Measurements from ENCODE around the gene USP22. TPM values are rescaled to one million over a fixed set of nuclear protein-coding genes. Genes with fewer than 3 reads are reported as not detected.

Gene USP22
- total and polyA plus RNA-seq, 2 donors (not counting 3 experiments of a cell fraction or from before 2014, with no cell fraction given) = 204 to 260 TPM

DNA sequence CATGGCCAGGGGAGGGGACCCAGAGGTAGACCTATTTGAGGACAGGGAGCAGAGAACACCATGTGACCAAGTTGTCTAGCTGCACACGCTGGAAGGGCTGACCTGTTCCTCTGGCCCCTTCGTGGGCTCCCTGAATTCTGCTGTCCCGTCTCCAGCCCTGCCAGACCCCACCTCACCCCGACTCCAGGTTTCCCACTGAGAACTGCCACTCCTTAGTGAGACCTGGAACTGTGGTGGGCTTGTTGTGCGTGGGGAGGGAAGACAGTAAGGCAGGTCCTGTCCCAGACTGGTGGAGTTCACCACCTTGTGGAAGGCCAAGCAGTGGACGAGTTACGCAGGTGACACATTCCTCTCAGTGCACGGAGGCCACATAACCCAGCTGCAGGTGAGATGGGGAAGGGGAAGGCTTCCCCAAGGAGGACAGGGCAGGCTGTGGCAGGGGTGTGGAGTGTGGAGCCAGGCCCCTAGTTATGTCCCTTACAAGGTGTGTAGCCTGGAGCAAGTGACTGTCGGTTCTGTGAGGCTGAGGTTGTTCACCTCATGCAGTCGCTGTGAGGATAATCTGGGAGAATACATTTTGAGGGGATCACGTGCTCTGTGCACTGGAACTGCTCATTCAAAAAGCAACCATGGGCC lies 54.7 kb downstream of the USP22 start:
- dilution Hi-C loops (cut with MboI; ENCODE audit: extremely low pct_ligation_motif_present, low sequenced_read_pairs) (no loop called here), intact Hi-C loops (cut with micrococcal nuclease) (no loop called here)
- H4K20me1 ChIP-seq (replicated peaks; ENCODE audit: control insufficient read depth, extremely low read depth, insufficient read depth, low read length) = no peaks in the 10 kb centered on the region
- no peaks in the 10 kb centered on the region for H3K36me3 ChIP-seq (ENCODE audit: control insufficient read depth in 2 of 2, extremely low read depth in 1 of 2, insufficient read depth in 2 of 2, low read length in 2 of 2)
- no peaks in the 10 kb centered on the region for H3K79me2 ChIP-seq (ENCODE audit: control insufficient read depth, insufficient read depth, low read length)
- CTCF ChIA-PET = interaction anchor here (0.6 kb wide), 1 partner anchor 17 kb away, joined by 4 read pairs; no protein-coding TSS in a partner anchor
- no peak overlapping the region for H3K27ac ChIP-seq (ENCODE audit: insufficient read depth, low read depth, low read length)
- no peak overlapping the region for H3K9ac ChIP-seq (replicated peaks; ENCODE audit: extremely low read depth, insufficient read depth, low read length)
- no peak for FAIRE-seq
- H3K4me3 ChIP-seq (replicated peaks in 1 of 3; ENCODE audit: insufficient read depth in 1 of 3, low read depth in 1 of 3, low read length in 3 of 3) = no peak overlapping the region
- H2AFZ ChIP-seq (ENCODE audit: low read depth, low read length) = no peak overlapping the region
- no peaks in the 10 kb centered on the region for H3K4me1 ChIP-seq (ENCODE audit: control insufficient read depth, extremely low read depth, insufficient read depth, low read length)
- no peaks in the 10 kb centered on the region for H3K27me3 ChIP-seq (ENCODE audit: control insufficient read depth in 2 of 2, insufficient read depth in 2 of 2, low read length in 2 of 2)
- H3K9me1 ChIP-seq (replicated peaks; ENCODE audit: control insufficient read depth, extremely low read depth, insufficient read depth, low read length) = no peaks in the 10 kb centered on the region
- POLR2A ChIA-PET = no interaction called here
- no peak overlapping the region for H3K4me2 ChIP-seq (ENCODE audit: insufficient read depth, low read length)
- BruUV-seq (replicated peaks) = no TSS peak
- TF ChIP-seq MAX (IDR thresholded peaks at IDR 0.05; ENCODE audit: insufficient read depth, insufficient read length) (no peak), POLR2A (IDR thresholded peaks at IDR 0.05; ENCODE audit: low read depth, low read length) (no peak), CTCF (IDR thresholded peaks at IDR 0.05; ENCODE audit: extremely low read depth in 1 of 2, insufficient read depth in 1 of 2, low read depth in 1 of 2, low read length in 2 of 2) (no peak), GATA2 (IDR thresholded peaks at IDR 0.05; ENCODE audit: insufficient read depth, insufficient read length, low read depth, low read length) (no peak)
- no peaks in the 10 kb centered on the region for H3K9me3 ChIP-seq (replicated peaks; ENCODE audit: control insufficient read depth, insufficient read depth, low read length)
- DNase-seq (ENCODE audit: low read depth, low spot score) = no peak

- no peaks in the 10 kb centered on the region for H3K79me2 ChIP-seq (ENCODE audit: control insufficient read depth, insufficient read depth, low read length)
- ChIA-PET POLR2A (no interaction called here), CTCF (no interaction called here)
- no peak for DNase-seq (ENCODE audit: low read depth, low spot score)
- H3K9me1 ChIP-seq (replicated peaks; ENCODE audit: control insufficient read depth, extremely low read depth, insufficient read depth, low read length) = no peaks in the 10 kb centered on the region
- BruUV-seq (replicated peaks) = no TSS peak
- H3K4me3 ChIP-seq (replicated peaks in 1 of 3; ENCODE audit: insufficient read depth in 1 of 3, low read depth in 1 of 3, low read length in 3 of 3) = no peak overlapping the region
- no peaks in the 10 kb centered on the region for H3K4me1 ChIP-seq (ENCODE audit: control insufficient read depth, extremely low read depth, insufficient read depth, low read length)
- dilution Hi-C loops (cut with MboI; ENCODE audit: extremely low pct_ligation_motif_present, low sequenced_read_pairs) = no loop called here
- intact Hi-C loops (cut with micrococcal nuclease) = no loop called here
- no peak overlapping the region for H3K4me2 ChIP-seq (ENCODE audit: insufficient read depth, low read length)
- H2AFZ ChIP-seq (ENCODE audit: low read depth, low read length) = no peak overlapping the region
- H3K27me3 ChIP-seq (ENCODE audit: control insufficient read depth in 2 of 2, insufficient read depth in 2 of 2, low read length in 2 of 2) = no peaks in the 10 kb centered on the region
- H3K9me3 ChIP-seq (replicated peaks; ENCODE audit: control insufficient read depth, insufficient read depth, low read length) = no peaks in the 10 kb centered on the region
- FAIRE-seq = peak; percentile 31
- TF ChIP-seq JUN (IDR thresholded peaks at IDR 0.05; ENCODE audit: borderline replicate concordance, insufficient read depth, insufficient read length, low read depth) (no peak), POLR2A (IDR thresholded peaks at IDR 0.05; ENCODE audit: low read depth, low read length) (no peak), MYC (IDR thresholded peaks at IDR 0.05; ENCODE audit: low read depth, low read length) (no peak), CTCF (IDR thresholded peaks at IDR 0.05; ENCODE audit: extremely low read depth in 1 of 2, insufficient read depth in 1 of 2, low read depth in 1 of 2, low read length in 2 of 2) (no peak), GATA2 (IDR thresholded peaks at IDR 0.05; ENCODE audit: insufficient read depth, insufficient read length, low read depth, low read length) (no peak), MAX (IDR thresholded peaks at IDR 0.05; ENCODE audit: insufficient read depth, insufficient read length) (no peak), FOS (IDR thresholded peaks at IDR 0.05; ENCODE audit: borderline replicate concordance, insufficient read depth, low read length) (no peak), POLR2AphosphoS5 (IDR thresholded peaks at IDR 0.05; ENCODE audit: insufficient read depth, low read depth, low read length) (no peak), EZH2 (IDR thresholded peaks at IDR 0.05; ENCODE audit: borderline replicate concordance, low read depth, low read length, severe bottlenecking) (no peak)
- H3K9ac ChIP-seq (replicated peaks; ENCODE audit: extremely low read depth, insufficient read depth, low read length) = no peak overlapping the region
- H4K20me1 ChIP-seq (replicated peaks; ENCODE audit: control insufficient read depth, extremely low read depth, insufficient read depth, low read length) = no peaks in the 10 kb centered on the region
- no peak overlapping the region for H3K27ac ChIP-seq (ENCODE audit: insufficient read depth, low read depth, low read length)
- no peaks in the 10 kb centered on the region for H3K36me3 ChIP-seq (ENCODE audit: control insufficient read depth in 2 of 2, extremely low read depth in 1 of 2, insufficient read depth in 2 of 2, low read length in 2 of 2)
Measured at GRCh38 chr17:20987511-20987910, 55.3 kb downstream of the USP22 start.
